Esophagus muscularis mucosa (tissue), 4 donors: ENCODE measurements around the gene TMEM135. TPM values are rescaled to one million over a fixed set of nuclear protein-coding genes. Genes with fewer than 3 reads are reported as not detected.
"Not testable (repeated sequence)": the region's sequence is repeated elsewhere in the genome, so short reads cannot be mapped to it uniquely, and the experiment has no call there.

Experiments used
- DNase-seq: peaks from one replicate; pipeline ENCODE4 v3.0.0-alpha.2; 2017; ENCODE audit errors: extremely low spot score
- H3K27ac ChIP-seq, 4 donors: fragments of 200-600 bp; sonication (generic); replicated peaks in 1 of 4; 1 replicate in 3 of 4; 2 replicates in 1 of 4; pipeline ENCODE4 v1.5.1; 2016 to 2019; ENCODE audit warnings: mild to moderate bottlenecking in 1 of 4
- H3K27me3 ChIP-seq, 4 donors: fragments of 200-600 bp; sonication (generic); one replicate each; pipeline versions ENCODE4 v1.5.1 to v1.6.0; 2016 to 2019
- H3K36me3 ChIP-seq, 4 donors: fragments of 200-600 bp; sonication (generic); one replicate each; pipeline ENCODE4 v1.5.1; 2016 to 2019
- H3K4me1 ChIP-seq, 4 donors: fragments of 200-600 bp; sonication (generic); one replicate each; pipeline ENCODE4 v1.5.1; 2016 to 2019
- H3K4me3 ChIP-seq, 4 donors: fragments of 200-600 bp; sonication (generic); 1 replicate in 2 of 4; 2 replicates in 2 of 4; pipeline ENCODE4 v1.5.1; 2016 to 2019; ENCODE audit warnings: mild to moderate bottlenecking in 4 of 4, moderate library complexity in 1 of 4
- H3K9me3 ChIP-seq, 4 donors: fragments of 200-600 bp; sonication (generic); 1 replicate in 3 of 4; 2 replicates in 1 of 4; pipeline ENCODE4 v1.5.1; 2016 to 2019
- CTCF ChIP-seq, 3 experiments: fragments of 200-600 bp in 2 of 3; fragments of 450-650 bp in 1 of 3; sonication (generic) in 2 of 3; IDR thresholded peaks; one replicate each; pipeline ENCODE4 v1.5.1; 2017 to 2019; ENCODE audit warnings: antibody characterized with exemption in 3 of 3, mild to moderate bottlenecking in 2 of 3, moderate library complexity in 1 of 3
- EP300 ChIP-seq: sonication (generic); formaldehyde crosslinking; IDR thresholded peaks from one replicate; pipeline ENCODE4 v1.6.1; 2017; ENCODE audit warnings: antibody characterized with exemption
- POLR2A ChIP-seq: fragments of 450-650 bp; IDR thresholded peaks from one replicate; pipeline ENCODE4 v1.6.1; 2017; ENCODE audit warnings: antibody characterized with exemption, moderate library complexity, mild to moderate bottlenecking, low read depth
- POLR2AphosphoS5 ChIP-seq, 2 donors: sonication (generic); formaldehyde crosslinking; IDR thresholded peaks; one replicate each; pipeline ENCODE4 v1.6.1; 2017; ENCODE audit warnings: antibody characterized with exemption in 2 of 2
- WGBS: methylation state at CpG from one replicate; pipeline ENCODE4 v1.1.5; 2018; 5-methylcytosine and 5-hydroxymethylcytosine counted together
- intact Hi-C: fragments of 100-400 bp; cut with DNase I; formaldehyde crosslinking; loops from one replicate; pipeline ENCODE4 v1.15.1; 2023
- total RNA-seq, 4 donors: library from RNA; depleted of rRNA; stranded (reverse); fragments of >200 nt; gene quantifications; one replicate each; pipeline versions ENCODE4 v1.1.0 to v1.2.1, GENCODE V29; 2016

The TMEM135 gene
- total RNA-seq, 4 donors from 2014 or later, result 11.6 to 19.5 (median 14.9) TPM

GRCh38 chr11:87101956-87102580 lies 64.3 kb downstream of the TMEM135 start:
- DNase-seq, result no peak
- TF ChIP-seq POLR2A (no peak), EP300 (no peak), CTCF (IDR thresholded peaks at IDR 0.05) (no peak), POLR2AphosphoS5 (IDR thresholded peaks at IDR 0.05) (no peak)
- Histone ChIP-seq H3K4me1 (peaks cover 0 to 8% (median 4%) of the 10 kb centered on the region in 4 donors), H3K27me3 (no peaks in the 10 kb centered on the region), H3K27ac (no peak overlapping the region), H3K4me3 (no peak overlapping the region), H3K9me3 (no peaks in the 10 kb centered on the region), H3K36me3 (peaks cover 0 to 2% (median 0%) of the 10 kb centered on the region in 4 donors)
- intact Hi-C loops, result no loop called here
- 94% methylated on average over 4 of the region's 4 CpGs for WGBS

DNA sequence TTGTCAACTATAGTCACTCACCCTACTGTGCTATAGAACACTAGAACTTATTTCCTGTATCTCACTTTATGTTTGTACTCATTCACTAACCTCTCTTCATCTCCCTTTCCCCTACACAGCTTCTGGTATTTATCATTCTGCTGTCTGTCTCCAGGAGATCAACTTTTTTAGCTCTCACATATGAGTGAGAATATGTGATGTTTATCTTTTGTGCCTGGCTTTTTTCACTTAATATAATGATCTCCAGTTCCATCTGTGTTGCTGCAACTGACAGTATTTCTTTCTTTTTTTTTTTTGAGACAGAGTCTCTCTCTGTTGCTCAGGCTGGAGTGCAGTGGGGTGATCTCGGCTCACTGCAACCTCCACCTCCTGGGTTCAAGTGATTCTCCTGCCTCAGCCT lies 68.1 kb downstream of the TMEM135 start:
- H3K27ac ChIP-seq, H3K27me3 ChIP-seq, H3K36me3 ChIP-seq, H3K9me3 ChIP-seq, H3K4me1 ChIP-seq, DNase-seq, H3K4me3 ChIP-seq, intact Hi-C loops: not testable (repeated sequence)
- 65% methylated on average over 1 of the region's 1 CpG for WGBS

DNA sequence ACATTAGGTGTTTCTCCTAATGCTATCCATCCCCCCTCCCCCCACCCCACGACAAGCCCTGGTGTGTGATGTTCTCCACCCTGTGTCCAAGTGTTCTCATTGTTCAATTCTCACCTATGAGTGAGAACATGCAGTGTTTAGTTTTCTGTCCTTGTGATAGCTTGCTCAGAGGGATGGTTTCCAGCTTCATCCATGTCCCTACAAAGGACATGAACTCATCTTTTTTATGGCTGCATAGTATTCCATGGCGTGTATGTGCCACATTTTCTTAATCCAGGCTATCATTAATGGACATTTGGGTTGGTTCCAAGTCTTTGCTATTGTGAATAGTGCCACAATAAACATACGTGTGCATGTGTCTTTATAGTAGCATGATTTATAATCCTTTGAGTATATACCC lies 69.6 kb downstream of the TMEM135 start:
- DNase-seq, H3K4me3 ChIP-seq, H3K9me3 ChIP-seq, H3K27me3 ChIP-seq, intact Hi-C loops, H3K27ac ChIP-seq, H3K4me1 ChIP-seq, H3K36me3 ChIP-seq: not testable (repeated sequence)
- whole genome bisulfite sequencing, result 100% methylated on average over 3 of the region's 3 CpGs

DNA sequence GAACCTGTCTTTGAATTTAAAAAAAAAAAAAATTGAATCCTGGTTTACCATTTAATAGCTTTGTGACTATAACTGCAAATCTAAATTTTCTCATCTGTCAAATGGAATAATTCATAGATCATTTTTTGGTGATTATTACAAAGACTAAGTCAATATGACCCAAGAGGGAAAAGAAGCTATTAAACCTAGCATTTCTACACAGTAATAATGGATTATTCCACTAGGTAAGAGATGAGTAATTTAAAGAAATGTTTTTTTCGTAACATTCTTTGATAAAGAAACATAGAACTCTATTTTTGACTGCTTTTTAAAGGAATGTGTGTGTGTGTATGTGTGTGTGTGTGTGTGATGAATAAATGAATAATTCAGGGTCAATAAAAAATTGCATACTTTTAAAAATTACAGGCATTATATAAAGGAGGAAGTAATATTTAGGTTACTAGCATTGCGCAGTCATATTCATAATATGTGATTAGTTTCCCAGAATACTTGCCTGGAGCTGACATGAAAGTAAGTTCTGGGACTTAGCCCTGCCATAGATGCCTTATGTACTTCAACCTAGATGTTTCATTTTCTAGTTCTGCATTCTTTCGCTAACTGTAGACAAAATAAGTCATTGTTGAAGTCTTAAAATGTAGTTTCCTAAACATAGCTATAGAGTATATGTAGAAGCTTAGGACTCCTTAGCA lies 72.9 kb downstream of the TMEM135 start:
- DNase-seq, result no peak
- no peaks in the 10 kb centered on the region for H3K27me3 ChIP-seq
- H3K27ac ChIP-seq, result no peak overlapping the region
- intact Hi-C loops, result no loop called here
- no peak for TF ChIP-seq CTCF (IDR thresholded peaks at IDR 0.05)
- no peak for TF ChIP-seq EP300
- no peak for TF ChIP-seq POLR2AphosphoS5 (IDR thresholded peaks at IDR 0.05)
- no peak for TF ChIP-seq POLR2A
- whole genome bisulfite sequencing, result 66% methylated on average over 3 of the region's 3 CpGs
- H3K36me3 ChIP-seq, result no peaks in the 10 kb centered on the region
- peaks cover 0 to 8% (median 7%) of the 10 kb centered on the region in 4 donors for H3K4me1 ChIP-seq
- H3K4me3 ChIP-seq, result no peak overlapping the region
- no peaks in the 10 kb centered on the region for H3K9me3 ChIP-seq

- intact Hi-C loops, result no loop called here
- 85% methylated on average over 1 of the region's 1 CpG for WGBS
- TF ChIP-seq EP300, result no peak
- TF ChIP-seq POLR2A, result no peak
- no peak for TF ChIP-seq POLR2AphosphoS5 (IDR thresholded peaks at IDR 0.05)
- no peak for TF ChIP-seq CTCF (IDR thresholded peaks at IDR 0.05)
Measured at GRCh38 chr11:87114093-87114492, 76.4 kb downstream of the TMEM135 start.

More at GRCh38 chr11:87114093-87114492, 76.4 kb downstream of the TMEM135 start:
- Histone ChIP-seq H3K27ac (no peak overlapping the region), H3K27me3 (no peaks in the 10 kb centered on the region), H3K4me3 (no peak overlapping the region), H3K4me1 (peaks cover 0 to 6% (median 0%) of the 10 kb centered on the region in 4 donors), H3K36me3 (no peaks in the 10 kb centered on the region), H3K9me3 (no peaks in the 10 kb centered on the region)
- no peak for DNase-seq
